Activated CD4-positive, alpha-beta T cell treated with anti-CD3 and anti-CD28 coated beads for 36 hours (primary cell): ENCODE measurements around the gene GALNT13. TPM values are rescaled to one million over a fixed set of nuclear protein-coding genes. Genes with fewer than 3 reads are reported as not detected.

Experiments
- ATAC-seq: fragments of 200-7000 bp; cut with Tn5 transposase; one replicate; pipeline ENCODE4 v1.10.0; 2021; ENCODE audit warnings: mild to moderate bottlenecking, moderate library complexity
- CTCF ChIA-PET: fragments of 350-600 bp; sonication (Branson Sonifier 250); formaldehyde crosslinking; loops from one replicate; lab custom pipeline; 2021; ENCODE audit warnings: antibody characterized with exemption; lab: Charles Lee
- POLR2A ChIA-PET: fragments of 350-600 bp; sonication (Branson Sonifier 250); formaldehyde crosslinking; loops from one replicate; lab custom pipeline; 2021; ENCODE audit warnings: antibody characterized with exemption, inconsistent platforms; lab: Charles Lee
- DNase-seq: peaks from one replicate; pipeline ENCODE4 v3.0.0-alpha.2; 2020
- H3K27ac Mint-ChIP-seq: one replicate; pipeline ENCODE4 v1.8.0; 2021; ENCODE audit warnings: mixed read lengths
- H3K27me3 Mint-ChIP-seq: one replicate; pipeline ENCODE4 v1.8.0; 2021; ENCODE audit warnings: mixed read lengths
- H3K36me3 Mint-ChIP-seq: one replicate; pipeline ENCODE4 v1.8.0; 2021; ENCODE audit warnings: low read depth, mixed read lengths
- H3K4me1 Mint-ChIP-seq: one replicate; pipeline ENCODE4 v1.8.0; 2021; ENCODE audit warnings: mixed read lengths
- H3K4me3 Mint-ChIP-seq: one replicate; pipeline ENCODE4 v1.8.0; 2021; ENCODE audit warnings: mild to moderate bottlenecking, moderate library complexity, mixed read lengths
- H3K9me3 Mint-ChIP-seq: one replicate; pipeline ENCODE4 v1.8.0; 2021; ENCODE audit warnings: low read depth, mixed read lengths
- intact Hi-C, 2 experiments: fragments of 100-400 bp; cut with DNase I in 1 of 2; cut with micrococcal nuclease in 1 of 2; formaldehyde crosslinking; loops; one replicate each; pipeline versions ENCODE4 v1.14.2 to v1.15.1; 2022 to 2024; cut with DNase I, micrococcal nuclease
- total RNA-seq, 2 experiments: library from RNA; stranded (reverse); gene quantifications; one replicate each; pipeline ENCODE4 v1.2.3, GENCODE V29; 2021

Gene GALNT13
- total RNA-seq, 2 experiments from 2014 or later, result not detected

- H3K9me3 Mint-ChIP-seq, result no peaks in the 10 kb centered on the region
- POLR2A ChIA-PET, result no interaction called here
- intact Hi-C loops, result no loop called here
These were observed 567.4 kb downstream of the GALNT13 start for GRCh38 chr2:154439156-154439555.

GRCh38 chr2:154443919-154444318 is 572.2 kb downstream of the GALNT13 start:
- Mint-ChIP-seq H3K4me1 (no peaks in the 10 kb centered on the region), H3K36me3 (no peaks in the 10 kb centered on the region), H3K27ac (no peak overlapping the region), H3K27me3 (no peaks in the 10 kb centered on the region), H3K4me3 (no peak overlapping the region), H3K9me3 (no peaks in the 10 kb centered on the region)
- no peak for DNase-seq
- ChIA-PET POLR2A (no interaction called here), CTCF (no interaction called here)
- intact Hi-C loops, result no loop called here
- ATAC-seq, result no peak

More at GRCh38 chr2:154439156-154439555, 567.4 kb downstream of the GALNT13 start:
- Mint-ChIP-seq H3K4me1 (peaks cover 7% of the 10 kb centered on the region), H3K27ac (no peak overlapping the region), H3K4me3 (no peak overlapping the region), H3K27me3 (no peaks in the 10 kb centered on the region), H3K36me3 (no peaks in the 10 kb centered on the region)
- DNase-seq (no peak), ATAC-seq (no peak)
- CTCF ChIA-PET, result no interaction called here

GRCh38 chr2:154446324-154446723 is 574.6 kb downstream of the GALNT13 start:
- no peaks in the 10 kb centered on the region for H3K4me1 Mint-ChIP-seq
- H3K27ac Mint-ChIP-seq, result no peak overlapping the region
- DNase-seq (no peak), ATAC-seq (no peak)
- no peak overlapping the region for H3K4me3 Mint-ChIP-seq
- H3K36me3 Mint-ChIP-seq, result no peaks in the 10 kb centered on the region
- ChIA-PET POLR2A (no interaction called here), CTCF (no interaction called here)
- intact Hi-C loops, result no loop called here
- no peaks in the 10 kb centered on the region for H3K9me3 Mint-ChIP-seq
- no peaks in the 10 kb centered on the region for H3K27me3 Mint-ChIP-seq

GRCh38 chr2:154447727-154448418 is 576.2 kb downstream of the GALNT13 start:
- ChIA-PET CTCF (no interaction called here), POLR2A (no interaction called here)
- intact Hi-C loops, result no loop called here
- DNase-seq (no peak), ATAC-seq (no peak)
- Mint-ChIP-seq H3K9me3 (no peaks in the 10 kb centered on the region), H3K4me1 (no peaks in the 10 kb centered on the region), H3K27me3 (no peaks in the 10 kb centered on the region), H3K4me3 (no peak overlapping the region), H3K36me3 (no peaks in the 10 kb centered on the region), H3K27ac (no peak overlapping the region)

GRCh38 chr2:154449951-154450658 is 578.4 kb downstream of the GALNT13 start:
- Mint-ChIP-seq H3K4me3 (no peak overlapping the region), H3K36me3 (no peaks in the 10 kb centered on the region), H3K27ac (no peak overlapping the region), H3K4me1 (no peaks in the 10 kb centered on the region), H3K27me3 (no peaks in the 10 kb centered on the region), H3K9me3 (no peaks in the 10 kb centered on the region)
- ChIA-PET CTCF (no interaction called here), POLR2A (no interaction called here)
- intact Hi-C loops, result loop anchor here in 1 of 2 experiments (5.0 kb wide), 1 partner anchor 862 kb away; no protein-coding TSS in a partner anchor
- ATAC-seq (no peak), DNase-seq (no peak)

- ATAC-seq (no peak), DNase-seq (no peak)
- Mint-ChIP-seq H3K4me3 (no peak overlapping the region), H3K9me3 (no peaks in the 10 kb centered on the region), H3K4me1 (peaks cover 5% of the 10 kb centered on the region), H3K27me3 (no peaks in the 10 kb centered on the region), H3K36me3 (no peaks in the 10 kb centered on the region), H3K27ac (no peak overlapping the region)
- ChIA-PET CTCF (interaction anchor here (0.6 to 1.7 kb wide), 3 partner anchors 9 to 671 kb away, joined by 3 to 7 read pairs (median 7); no protein-coding TSS in a partner anchor), POLR2A (no interaction called here)
- intact Hi-C loops, result loop anchor here in 1 of 2 experiments (5.0 kb wide), 1 partner anchor 860 kb away; no protein-coding TSS in a partner anchor
These were observed 580.7 kb downstream of the GALNT13 start for GRCh38 chr2:154452471-154452870.

GRCh38 chr2:154452906-154453493 is 581.3 kb downstream of the GALNT13 start:
- Mint-ChIP-seq H3K9me3 (peaks cover under 1% of the 10 kb centered on the region), H3K27ac (no peak overlapping the region), H3K4me1 (peaks cover 5% of the 10 kb centered on the region), H3K27me3 (no peaks in the 10 kb centered on the region), H3K36me3 (no peaks in the 10 kb centered on the region), H3K4me3 (no peak overlapping the region)
- DNase-seq (no peak), ATAC-seq (no peak)
- ChIA-PET POLR2A (no interaction called here), CTCF (interaction anchor here (0.6 to 1.7 kb wide), 3 partner anchors 8 to 670 kb away, joined by 3 to 7 read pairs (median 7); no protein-coding TSS in a partner anchor)
- intact Hi-C loops, result loop anchor here in 1 of 2 experiments (5.0 kb wide), 1 partner anchor 859 kb away; no protein-coding TSS in a partner anchor

- no peak overlapping the region for H3K4me3 Mint-ChIP-seq
- intact Hi-C loops, result no loop called here
- H3K27me3 Mint-ChIP-seq, result no peaks in the 10 kb centered on the region
- ChIA-PET POLR2A (no interaction called here), CTCF (no interaction called here)
- no peak for DNase-seq
- peaks cover 2% of the 10 kb centered on the region for H3K9me3 Mint-ChIP-seq
- no peak for ATAC-seq
- H3K36me3 Mint-ChIP-seq, result no peaks in the 10 kb centered on the region
- H3K4me1 Mint-ChIP-seq, result peaks cover 5% of the 10 kb centered on the region
- no peak overlapping the region for H3K27ac Mint-ChIP-seq
These were observed 583.4 kb downstream of the GALNT13 start for GRCh38 chr2:154455166-154455565.

- Mint-ChIP-seq H3K27ac (no peak overlapping the region), H3K27me3 (no peaks in the 10 kb centered on the region), H3K36me3 (no peaks in the 10 kb centered on the region), H3K4me1 (peaks cover 5% of the 10 kb centered on the region), H3K4me3 (no peak overlapping the region), H3K9me3 (peaks cover 2% of the 10 kb centered on the region)
- no peak for DNase-seq
- POLR2A ChIA-PET, result no interaction called here
- intact Hi-C loops, result no loop called here
- CTCF ChIA-PET, result no interaction called here
- ATAC-seq, result no peak
These were observed 584.1 kb downstream of the GALNT13 start for GRCh38 chr2:154455866-154456265.

- ChIA-PET POLR2A (no interaction called here), CTCF (no interaction called here)
- intact Hi-C loops, result no loop called here
- H3K9me3 Mint-ChIP-seq, result peaks cover 2% of the 10 kb centered on the region
- no peaks in the 10 kb centered on the region for H3K27me3 Mint-ChIP-seq
- no peak overlapping the region for H3K4me3 Mint-ChIP-seq
- no peaks in the 10 kb centered on the region for H3K36me3 Mint-ChIP-seq
- no peak for ATAC-seq
- no peak for DNase-seq
- no peak overlapping the region for H3K27ac Mint-ChIP-seq
- peaks cover 5% of the 10 kb centered on the region for H3K4me1 Mint-ChIP-seq
These were observed 585.6 kb downstream of the GALNT13 start for GRCh38 chr2:154457286-154457685.

- no peak for DNase-seq
- Mint-ChIP-seq H3K27ac (no peak overlapping the region), H3K27me3 (no peaks in the 10 kb centered on the region), H3K4me1 (peaks cover 5% of the 10 kb centered on the region), H3K9me3 (peaks cover 2% of the 10 kb centered on the region), H3K4me3 (no peak overlapping the region), H3K36me3 (no peaks in the 10 kb centered on the region)
- POLR2A ChIA-PET, result no interaction called here
- intact Hi-C loops, result no loop called here
- CTCF ChIA-PET, result no interaction called here
- no peak for ATAC-seq
These were observed 587.6 kb downstream of the GALNT13 start for GRCh38 chr2:154459286-154459685.
